HG03520 (cell line): ENCODE results near the gene FCSK.
"Not testable (repeated sequence)": the region's sequence is repeated elsewhere in the genome, so short reads cannot be mapped to it uniquely, and the experiment has no call there.

ENCODE experiments used
- ATAC-seq: cut with Tn5 transposase; IDR thresholded peaks from one replicate; pipeline ENCODE4 v1.9.1; 2021; ENCODE audit warnings: mild to moderate bottlenecking, moderate library complexity; ENCODE audit not compliant: unreplicated experiment

FCSK gene

GRCh38 chr16:70430667-70431536 is 23.5 kb upstream of the FCSK start:
- ATAC-seq, result peak; percentile 56

DNA sequence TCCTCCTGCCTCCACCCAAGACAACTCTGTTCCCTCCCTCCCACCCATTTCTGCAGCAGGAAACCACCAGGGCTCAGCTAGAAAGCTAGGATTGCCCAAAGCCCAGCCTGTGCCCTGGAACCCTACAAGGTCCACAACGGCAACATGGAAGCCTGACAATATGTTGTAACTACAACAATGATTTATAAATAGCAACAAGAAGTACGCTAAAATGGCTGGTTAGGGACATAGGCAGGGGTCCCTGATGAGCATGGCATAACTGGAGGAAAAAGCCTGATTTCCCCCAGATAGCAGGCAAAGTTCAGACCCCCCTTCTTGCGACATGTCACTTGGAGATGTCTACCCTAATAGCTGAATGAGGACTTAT is 22.1 kb upstream of the FCSK start:
- no peak for ATAC-seq

DNA sequence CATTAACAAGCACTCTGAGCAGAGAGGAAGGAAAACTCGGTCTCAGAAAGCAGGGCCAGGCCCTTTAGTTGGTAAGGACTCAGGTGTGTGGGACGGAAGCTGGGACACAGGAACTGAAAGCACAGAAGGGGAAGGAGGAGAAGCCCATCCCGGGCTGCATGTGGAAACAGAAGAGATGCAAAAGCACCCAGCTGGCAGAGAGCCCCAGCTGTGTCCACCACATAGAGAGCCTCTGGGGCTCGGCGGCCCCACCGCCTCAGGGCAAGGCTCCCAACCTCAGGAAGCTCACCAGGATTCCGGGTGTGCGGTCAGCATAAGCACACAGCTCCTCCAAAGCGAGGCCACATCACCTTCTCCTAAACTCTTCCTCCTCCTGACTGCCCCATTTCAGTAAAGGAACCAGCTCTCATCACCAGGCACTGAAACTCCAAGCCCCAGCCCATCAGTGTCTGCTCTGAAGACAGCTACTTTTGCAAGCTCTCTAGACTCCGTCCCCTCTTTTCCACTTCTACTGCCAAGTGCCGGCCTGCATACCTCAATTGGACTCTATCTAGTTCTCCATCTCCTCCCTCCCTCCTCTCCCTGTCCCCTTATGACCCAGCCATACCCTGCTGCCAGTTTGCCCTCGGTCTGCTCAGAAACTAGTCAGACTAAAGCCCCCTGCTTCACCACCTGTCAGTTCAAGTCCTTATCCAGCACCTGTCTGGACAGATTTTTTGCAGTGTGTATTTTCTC is 21.5 kb upstream of the FCSK start:
- no peak for ATAC-seq

DNA sequence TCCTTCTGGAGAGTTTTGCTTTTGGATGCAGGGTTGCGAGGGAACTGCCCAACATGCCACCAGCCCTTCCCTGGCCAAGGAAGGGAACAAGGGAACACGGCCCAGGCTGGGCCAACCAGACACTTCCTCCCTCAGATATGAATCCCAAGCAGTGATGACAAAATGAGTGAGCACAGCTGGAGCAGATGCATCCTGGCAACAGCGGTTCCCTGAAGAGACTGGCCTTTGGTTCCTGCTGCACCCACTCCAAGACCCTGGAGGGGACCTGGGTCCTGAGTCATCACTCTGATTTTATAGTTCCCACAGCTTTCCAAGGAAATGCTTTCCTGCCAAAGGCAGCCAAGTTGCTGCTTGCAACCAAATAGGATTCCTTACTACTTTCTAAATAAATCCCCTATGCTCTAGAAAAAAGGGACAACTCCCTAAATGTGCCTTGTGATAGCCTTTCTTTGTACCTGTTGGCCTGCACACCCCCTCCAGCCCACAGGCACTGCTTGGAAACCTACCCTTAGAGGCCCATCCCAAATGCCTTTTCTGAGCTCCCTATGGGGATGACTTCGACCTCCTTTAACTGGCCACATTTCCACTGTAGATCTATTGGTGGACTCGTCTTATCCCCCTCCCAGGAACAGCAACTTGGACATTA is 20.8 kb upstream of the FCSK start:
- ATAC-seq, result no peak

- ATAC-seq, result no peak
These were observed 19.7 kb upstream of the FCSK start for GRCh38 chr16:70434484-70435260.

DNA sequence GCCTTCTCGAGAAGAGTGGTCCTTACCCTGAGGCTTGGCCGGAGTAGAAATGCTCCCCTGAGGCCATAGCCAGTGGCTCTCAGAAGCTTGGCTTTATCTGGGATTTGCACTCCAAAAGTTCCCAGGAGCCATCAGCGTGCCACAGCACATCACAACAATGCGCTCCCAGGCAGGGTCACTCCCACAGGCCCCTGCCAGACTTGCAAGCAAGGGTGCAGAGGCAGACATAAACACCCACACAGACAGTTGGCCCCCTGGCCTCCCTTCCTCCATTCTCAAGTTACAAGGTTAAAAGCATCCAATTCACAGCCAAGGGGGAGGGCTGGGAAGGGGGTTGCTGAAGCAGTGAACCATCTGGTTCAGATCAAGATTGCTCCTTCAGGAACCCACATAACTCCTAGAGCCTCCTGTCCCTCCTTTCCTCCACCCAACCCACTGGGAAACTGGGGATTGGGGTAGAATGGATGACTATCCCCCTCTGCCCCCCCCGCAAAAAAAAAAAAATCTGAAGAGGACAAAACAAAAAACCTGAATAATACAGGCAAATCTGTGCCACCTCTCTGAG is 17.3 kb upstream of the FCSK start:
- no peak for ATAC-seq

- ATAC-seq, result no peak
These were observed 16.5 kb upstream of the FCSK start for GRCh38 chr16:70437582-70438557.

- ATAC-seq, result no peak
These were observed 15.8 kb upstream of the FCSK start for GRCh38 chr16:70438585-70438968.

- peak; percentile 81 for ATAC-seq
These were observed 15.2 kb upstream of the FCSK start, which contains the start of gene ST3GAL2 for GRCh38 chr16:70438969-70439862. Gene ST3GAL2, minus strand, starts transcription at chr16:70439100. Its CDS starts 40,570 bp downstream, at chr16:70398530.

GRCh38 chr16:70440009-70440692 is 14.2 kb upstream of the FCSK start:
- ATAC-seq, result no peak

GRCh38 chr16:70441406-70441990 is 12.9 kb upstream of the FCSK start:
- no peak for ATAC-seq

DNA sequence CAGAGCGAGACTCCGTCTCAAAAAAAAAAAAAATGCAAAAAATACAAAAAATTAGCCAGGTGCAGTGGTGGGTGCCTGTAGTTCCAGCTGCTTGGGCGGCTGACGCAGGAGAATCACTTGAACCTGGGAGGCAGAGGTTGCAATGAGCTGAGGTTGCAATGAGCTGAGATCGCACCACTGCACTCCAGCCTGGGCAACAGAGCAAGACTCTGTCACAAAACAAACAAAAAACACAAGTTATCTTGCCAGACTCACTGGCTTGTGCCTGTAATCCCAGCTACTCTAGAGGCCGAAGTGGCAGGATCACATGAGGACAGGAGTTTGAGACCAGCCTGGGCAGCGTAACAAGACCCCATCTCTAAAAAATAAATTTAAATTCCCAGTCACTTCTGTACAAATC is 12.1 kb upstream of the FCSK start:
- ATAC-seq, result no peak

DNA sequence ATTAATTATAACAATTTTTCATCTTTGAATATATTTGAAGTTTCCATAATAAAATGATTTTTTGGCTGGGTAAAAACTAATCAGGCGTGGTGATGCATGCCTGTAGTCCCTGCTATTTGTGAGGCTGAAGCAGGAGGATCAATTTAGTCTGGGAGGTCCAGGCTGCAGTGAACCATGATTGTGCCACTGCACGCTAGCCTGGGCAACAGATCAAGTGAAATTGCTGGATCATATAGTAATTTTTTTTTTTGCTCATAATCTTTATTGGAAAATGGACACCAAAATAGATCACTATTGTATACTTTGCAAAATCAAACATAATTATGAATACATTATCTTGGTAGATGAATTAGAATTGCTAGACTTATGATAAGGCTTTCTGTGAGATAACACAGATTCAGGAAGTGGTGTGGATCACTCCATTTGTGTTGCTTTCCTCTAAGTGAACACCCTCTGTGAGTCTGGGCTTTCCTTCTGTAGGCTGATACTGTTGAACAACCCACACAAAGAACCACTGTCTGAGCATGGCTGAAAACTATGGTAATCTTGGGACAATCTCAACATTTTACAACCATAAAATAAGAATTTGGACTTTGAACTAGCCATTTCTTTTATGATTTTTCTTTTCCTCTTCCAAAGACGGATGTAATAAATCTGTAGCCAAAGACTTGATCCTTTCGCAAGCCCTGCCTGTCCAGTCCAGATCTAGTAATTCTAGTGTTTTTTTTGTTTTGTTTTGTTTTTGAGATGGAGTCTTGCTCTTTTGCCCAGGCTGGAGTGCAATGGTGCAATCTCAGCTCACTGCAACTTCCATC is 9.9 kb upstream of the FCSK start:
- ATAC-seq, result no peak

DNA sequence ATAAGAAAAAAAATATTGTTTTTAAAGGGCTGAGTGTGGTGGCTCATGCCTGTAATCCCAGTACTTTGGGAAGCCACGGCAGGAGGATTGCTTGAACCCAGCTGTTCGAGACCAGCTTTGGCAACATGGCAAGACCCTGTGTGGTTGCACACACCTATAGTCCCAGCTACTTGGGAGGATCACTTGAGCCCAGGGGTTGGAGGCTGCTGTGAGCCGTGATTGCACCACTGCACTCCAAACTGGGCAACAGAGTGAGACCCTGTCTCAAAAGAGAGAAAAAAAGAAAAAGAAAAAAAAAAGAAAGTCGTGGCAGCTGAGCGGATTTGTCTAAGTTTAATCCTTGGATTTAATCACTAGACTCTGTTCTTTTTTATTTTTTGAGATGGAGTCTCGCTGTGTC is 6.3 kb upstream of the FCSK start:
- no peak for ATAC-seq

- ATAC-seq, result not testable (repeated sequence)
These were observed 4.0 kb upstream of the FCSK start for GRCh38 chr16:70450142-70451003.

- not testable (repeated sequence) for ATAC-seq
These were observed 3.4 kb upstream of the FCSK start for GRCh38 chr16:70451004-70451340.
